Heart left ventricle (tissue), 16 donors: Measurements from ENCODE around the gene CFAP97D2. TPM values are rescaled to one million over a fixed set of nuclear protein-coding genes. Genes with fewer than 3 reads are reported as not detected.

Experiments used
- ATAC-seq, 4 donors: fragments of 200-7000 bp; cut with Tn5 transposase; one replicate each; pipeline ENCODE4 v1.9.1; 2020 to 2022; ENCODE audit warnings: moderate library complexity in 4 of 4, mild to moderate bottlenecking in 3 of 4, moderate number of reproducible peaks in 1 of 4
- DNase-seq, 5 donors: peaks; one replicate each; pipeline ENCODE4 v3.0.0-alpha.2; 2020
- H3K27ac ChIP-seq, 12 donors: fragments of 200-600 bp; sonication (generic) in 4 of 12; one replicate each; pipeline versions ENCODE4 v1.5.0 to v1.8.0; 2016 to 2022; ENCODE audit warnings: mild to moderate bottlenecking in 2 of 12
- H3K27me3 ChIP-seq, 9 donors: fragments of 200-600 bp; sonication (generic) in 2 of 9; one replicate each; pipeline versions ENCODE4 v1.5.1 to v1.8.0; 2016 to 2022; ENCODE audit warnings: mild to moderate bottlenecking in 3 of 9
- H3K36me3 ChIP-seq, 9 donors: fragments of 200-600 bp; sonication (generic) in 2 of 9; one replicate each; pipeline versions ENCODE4 v1.5.0 to v1.8.0; 2018 to 2022; ENCODE audit warnings: mild to moderate bottlenecking in 2 of 9
- H3K4me1 ChIP-seq, 12 donors: fragments of 200-600 bp; sonication (generic) in 4 of 12; one replicate each; pipeline versions ENCODE4 v1.5.0 to v1.8.0; 2016 to 2022; ENCODE audit warnings: mild to moderate bottlenecking in 3 of 12
- H3K4me3 ChIP-seq, 12 donors: fragments of 200-600 bp; sonication (generic) in 4 of 12; one replicate each; pipeline versions ENCODE4 v1.5.0 to v1.8.0; 2017 to 2022; ENCODE audit warnings: mild to moderate bottlenecking in 9 of 12, moderate library complexity in 4 of 12
- H3K9me3 ChIP-seq, 12 donors: fragments of 200-600 bp; sonication (generic) in 4 of 12; one replicate each; pipeline versions ENCODE4 v1.5.0 to v1.8.0; 2016 to 2022; ENCODE audit warnings: mild to moderate bottlenecking in 1 of 12
- POLR2A ChIP-seq, 2 donors: fragments of 450-650 bp; IDR thresholded peaks; one replicate each; pipeline ENCODE4 v1.6.1; 2017; ENCODE audit warnings: antibody characterized with exemption in 2 of 2, mild to moderate bottlenecking in 2 of 2, moderate library complexity in 2 of 2
- whole genome bisulfite sequencing, 4 donors: extraction: QIAGEN DNeasy Blood & Tissue Kit in 2 of 4; methylation state at CpG; one replicate each; pipeline versions ENCODE4 v1.1.5 to v1.1.7; 2013 to 2018; 5-methylcytosine and 5-hydroxymethylcytosine counted together
- intact Hi-C, 10 donors: fragments of 100-400 bp; cut with DNase I; formaldehyde crosslinking; loops; one replicate each; pipeline versions ENCODE4 v1.11.1 to v1.14.2; 2022
- polyA plus RNA-seq, 2 donors: library from polyadenylated mRNA; stranded (reverse); fragments of 200-250 nt; gene quantifications; one replicate each; pipeline ENCODE4 v1.2.3, GENCODE V29; 2013
- total RNA-seq, 9 donors: library from RNA; depleted of rRNA in 2 of 9; stranded (reverse); fragments of >200 nt in 2 of 9; fragmentation: NEBNext Ultra II Directional in 3 of 9; extraction: Animal tissue kit (Norgen Biotek cat#: 25700) in 3 of 9; gene quantifications; one replicate each; pipeline versions ENCODE4 v1.1.0 to v1.2.4, GENCODE V29; 2016 to 2023
- TF ChIP-seq, protein P1 (sequence below), 12 donors: fragments of 200-600 bp; sonication (generic) in 4 of 12; IDR thresholded peaks; one replicate each; pipeline versions ENCODE4 v1.5.0 to v1.8.0; 2018 to 2022; ENCODE audit warnings: antibody characterized with exemption in 12 of 12, mild to moderate bottlenecking in 5 of 12
- donor health status: ischemic (EF 13 %, LVEDD 7.1; RV severe dilation, severe dysfunction).
- donor health status: healthy with polysubstance abuse.
- donor health status: DM: no; HTN: yes; CAD: no.
- donor health status: DM: no; HTN: no; CAD: no.
- donor health status: ischemic (EF 25% LVEDD 6.9; RV normal size, moderate dysfunction).
- donor health status: ischemic (EF 25% LVEDD 5.7; RV mildly dilated, moderate dysfunction).
- donor health status: healthy.
- donor health status: DM: yes; HTN: yes; CAD: no.
- donor health status: ischemic (EF 35%, LVEDD 5.7; RV mildly dilated, moderate dysfunction).
- donor health status: nonischemic (EF 11% LVEDD 7.7; RV severe dilation, severe dysfunction).
- donor health status: DM: yes; HTN: yes; CAD: no.
- donor health status: PGD.
- donor health status: ischemic (EF 29% LVEDD 5.4; RV normal size, mild dysfunction).
- donor health status: nonischemic (EF 23%, LVEDD 6.1; RV moderate dilation, normal function).

CFAP97D2 gene
- total and polyA plus RNA-seq, 11 donors = not detected

- peak in 1 of 5 donors; percentile 23 for DNase-seq
- Histone ChIP-seq H3K27me3 (no peaks in the 10 kb centered on the region), H3K9me3 (no peaks in the 10 kb centered on the region), H3K36me3 (no peaks in the 10 kb centered on the region), H3K27ac (peak overlapping the region in 5 of 12 donors; percentile 21 to 45 (median 30)), H3K4me1 (peaks cover 0 to 36% (median 26%) of the 10 kb centered on the region in 12 donors), H3K4me3 (no peak overlapping the region)
- TF ChIP-seq, protein P1, sequence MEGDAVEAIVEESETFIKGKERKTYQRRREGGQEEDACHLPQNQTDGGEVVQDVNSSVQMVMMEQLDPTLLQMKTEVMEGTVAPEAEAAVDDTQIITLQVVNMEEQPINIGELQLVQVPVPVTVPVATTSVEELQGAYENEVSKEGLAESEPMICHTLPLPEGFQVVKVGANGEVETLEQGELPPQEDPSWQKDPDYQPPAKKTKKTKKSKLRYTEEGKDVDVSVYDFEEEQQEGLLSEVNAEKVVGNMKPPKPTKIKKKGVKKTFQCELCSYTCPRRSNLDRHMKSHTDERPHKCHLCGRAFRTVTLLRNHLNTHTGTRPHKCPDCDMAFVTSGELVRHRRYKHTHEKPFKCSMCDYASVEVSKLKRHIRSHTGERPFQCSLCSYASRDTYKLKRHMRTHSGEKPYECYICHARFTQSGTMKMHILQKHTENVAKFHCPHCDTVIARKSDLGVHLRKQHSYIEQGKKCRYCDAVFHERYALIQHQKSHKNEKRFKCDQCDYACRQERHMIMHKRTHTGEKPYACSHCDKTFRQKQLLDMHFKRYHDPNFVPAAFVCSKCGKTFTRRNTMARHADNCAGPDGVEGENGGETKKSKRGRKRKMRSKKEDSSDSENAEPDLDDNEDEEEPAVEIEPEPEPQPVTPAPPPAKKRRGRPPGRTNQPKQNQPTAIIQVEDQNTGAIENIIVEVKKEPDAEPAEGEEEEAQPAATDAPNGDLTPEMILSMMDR (IDR thresholded peaks at IDR 0.05) = no peak
- TF ChIP-seq POLR2A (IDR thresholded peaks at IDR 0.05) = no peak
- WGBS, 4 donors = 28 to 44% (median 38%) methylated on average over 19 to 21 of the region's 21 CpGs
- no peak for ATAC-seq
- intact Hi-C loops = loop anchor here in 3 of 10 donors (5.0 to 10.0 kb wide), 3 partner anchors 67 to 72 kb away; no protein-coding TSS in a partner anchor
Measured at GRCh38 chr13:114134111-114134943, 44.7 kb upstream of the CFAP97D2 start.

DNA sequence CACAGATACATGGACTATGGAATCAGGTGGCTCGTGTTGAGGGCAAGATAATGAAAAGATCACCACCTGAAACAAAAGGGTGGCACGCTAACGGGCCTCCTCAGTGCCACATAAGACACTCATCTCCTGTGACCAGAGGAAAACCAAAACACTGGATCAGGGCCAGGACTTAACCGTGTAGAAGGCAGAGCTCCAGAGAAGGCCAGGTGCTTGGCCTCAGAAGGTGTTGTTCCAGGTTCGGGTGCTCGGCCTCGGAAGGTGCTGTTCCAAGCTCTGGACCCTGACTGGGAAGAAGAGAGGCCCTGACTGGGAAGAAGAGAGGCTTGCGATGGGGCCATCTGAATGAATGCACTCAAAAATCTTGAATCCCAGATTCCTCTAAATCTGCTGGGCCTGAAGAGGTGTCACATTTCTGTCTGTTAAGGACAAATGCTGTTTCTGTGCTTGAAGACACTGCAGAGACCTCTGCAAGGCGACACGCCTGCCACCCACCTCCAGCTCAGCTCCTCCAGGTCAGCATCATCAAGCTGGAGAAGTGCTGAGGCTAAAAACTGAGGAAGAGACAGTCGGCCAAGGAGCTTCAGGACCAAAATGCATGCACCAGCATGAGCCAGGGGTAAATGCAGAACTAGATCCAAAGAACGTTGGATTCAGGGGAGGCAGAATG lies 44.0 kb upstream of the CFAP97D2 start:
- ATAC-seq (no peak), DNase-seq (peak in 1 of 5 donors; percentile 16)
- WGBS, 4 donors = 59 to 72% (median 67%) methylated on average over 12 of the region's 12 CpGs
- Histone ChIP-seq H3K4me3 (no peak overlapping the region), H3K36me3 (no peaks in the 10 kb centered on the region), H3K4me1 (peaks cover 0 to 29% (median 18%) of the 10 kb centered on the region in 12 donors), H3K27ac (peak overlapping the region in 2 of 12 donors; percentile 21 to 45), H3K27me3 (no peaks in the 10 kb centered on the region), H3K9me3 (no peaks in the 10 kb centered on the region)
- no peak for TF ChIP-seq POLR2A (IDR thresholded peaks at IDR 0.05)
- TF ChIP-seq, protein P1 (IDR thresholded peaks at IDR 0.05) = no peak
- intact Hi-C loops = loop anchor here in 3 of 10 donors (5.0 to 10.0 kb wide), 3 partner anchors 68 to 73 kb away; no protein-coding TSS in a partner anchor

DNA sequence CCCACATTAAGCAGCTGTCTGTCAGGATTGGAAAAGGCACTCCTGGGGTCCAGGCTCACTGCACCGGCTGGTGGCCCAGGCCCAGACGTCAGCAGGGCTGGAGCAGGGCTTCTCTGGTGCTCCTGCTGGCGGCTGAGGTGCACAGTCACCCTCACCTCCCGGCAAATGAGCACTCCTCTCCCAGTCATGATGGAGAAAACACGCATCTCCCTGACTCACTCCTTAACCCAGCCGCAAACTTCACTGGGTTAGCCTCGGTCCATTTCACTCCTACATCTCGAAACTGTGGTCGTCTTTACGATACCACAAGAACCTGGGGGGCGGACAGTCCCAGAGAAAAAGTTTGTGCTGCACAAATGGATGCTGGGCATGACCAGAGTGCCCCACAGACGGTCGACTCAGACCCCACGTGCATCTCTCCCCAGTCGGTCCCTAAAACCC lies 43.3 kb upstream of the CFAP97D2 start:
- ATAC-seq (no peak), DNase-seq (peak in 1 of 5 donors; percentile 8)
- H3K9me3 ChIP-seq = no peaks in the 10 kb centered on the region
- intact Hi-C loops = loop anchor here in 1 of 10 donors (10.0 kb wide), 1 partner anchor 71 kb away; no protein-coding TSS in a partner anchor
- no peaks in the 10 kb centered on the region for H3K36me3 ChIP-seq
- H3K27me3 ChIP-seq = no peaks in the 10 kb centered on the region
- H3K27ac ChIP-seq = no peak overlapping the region
- TF ChIP-seq, protein P1 (IDR thresholded peaks at IDR 0.05) = no peak
- TF ChIP-seq POLR2A (IDR thresholded peaks at IDR 0.05) = no peak
- H3K4me3 ChIP-seq = no peak overlapping the region
- H3K4me1 ChIP-seq = peaks cover 0 to 22% (median 12%) of the 10 kb centered on the region in 12 donors
- 89 to 96% (median 94%) methylated on average over 14 to 15 of the region's 15 CpGs for WGBS, 4 donors

DNA sequence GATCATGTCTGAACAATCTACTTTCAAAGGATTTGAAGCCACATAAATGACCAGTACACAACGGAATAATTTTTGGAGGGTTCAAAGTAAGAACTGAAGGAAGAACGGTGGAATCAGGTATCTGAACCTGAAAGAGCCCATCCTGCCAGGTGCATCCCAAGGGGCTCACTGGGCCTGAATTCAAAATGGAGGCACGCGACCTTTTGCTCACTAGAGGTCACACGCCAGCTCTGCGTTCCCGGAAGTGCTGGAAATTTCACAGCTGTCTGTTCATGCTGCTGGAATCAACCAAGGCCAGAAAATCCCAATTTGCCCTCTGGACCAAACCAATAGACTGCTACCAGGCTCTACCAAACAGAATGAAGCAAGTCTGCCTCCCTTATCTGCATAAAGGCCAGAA lies 42.5 kb upstream of the CFAP97D2 start:
- WGBS, 4 donors = 84 to 94% (median 92%) methylated on average over 7 of the region's 7 CpGs
- H3K27ac ChIP-seq = no peak overlapping the region
- no peak overlapping the region for H3K4me3 ChIP-seq
- H3K4me1 ChIP-seq = peaks cover 0 to 18% (median 6%) of the 10 kb centered on the region in 12 donors
- ATAC-seq (no peak), DNase-seq (peak in 1 of 5 donors; percentile 5)
- H3K9me3 ChIP-seq = no peaks in the 10 kb centered on the region
- no peaks in the 10 kb centered on the region for H3K36me3 ChIP-seq
- TF ChIP-seq, protein P1 (IDR thresholded peaks at IDR 0.05) = no peak
- TF ChIP-seq POLR2A (IDR thresholded peaks at IDR 0.05) = no peak
- H3K27me3 ChIP-seq = no peaks in the 10 kb centered on the region
- intact Hi-C loops = loop anchor here in 1 of 10 donors (10.0 kb wide), 1 partner anchor 72 kb away; no protein-coding TSS in a partner anchor
